Measurements from ENCODE around the gene ACADS.

DNA sequence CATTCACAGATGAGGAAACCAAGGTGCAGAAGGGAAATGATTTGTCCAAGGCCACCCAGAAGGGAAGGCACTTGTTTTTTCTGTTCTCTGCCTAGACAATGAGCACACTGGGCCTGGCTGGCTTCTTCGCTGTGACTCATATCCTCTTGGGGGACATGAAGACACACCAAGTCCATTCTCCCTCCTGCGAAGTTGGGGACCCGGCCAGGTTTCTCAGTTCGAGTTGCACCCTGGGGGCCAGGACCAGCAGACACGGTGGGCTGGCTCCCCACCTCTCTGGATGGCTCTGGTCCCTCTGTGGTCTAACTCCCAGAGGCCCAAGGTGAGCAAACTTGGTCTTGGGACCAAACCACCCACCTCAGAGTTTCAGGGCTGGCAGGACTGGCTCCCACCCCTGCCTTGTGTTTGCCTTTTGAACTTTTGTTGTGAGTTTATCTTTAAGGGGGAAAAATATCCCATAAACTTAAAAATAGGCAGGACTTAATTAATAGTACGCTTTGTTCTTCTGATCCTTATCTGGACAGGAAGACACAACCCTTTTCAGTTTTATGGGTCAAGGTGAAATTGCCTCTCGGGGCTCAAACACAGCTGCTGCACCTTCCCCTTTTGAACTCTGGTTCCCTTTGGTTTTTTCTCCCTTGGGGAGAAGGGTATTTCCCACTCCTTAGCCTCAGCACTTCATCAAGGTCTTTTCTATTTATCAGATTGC lies 47.7 kb upstream of the ACADS start:
- no peak for TF ChIP-seq POLR2A (IDR thresholded peaks at IDR 0.05; ENCODE audit: low read depth, low read length)
- TF ChIP-seq POLR2AphosphoS5 (IDR thresholded peaks at IDR 0.05; ENCODE audit: low read depth, low read length): no peak
- TF ChIP-seq TAF1 (IDR thresholded peaks at IDR 0.05; ENCODE audit: low read depth, low read length): no peak
- TF ChIP-seq SPI1 (IDR thresholded peaks at IDR 0.05; ENCODE audit: low read depth, low read length): no peak
- TF ChIP-seq PAX5 (IDR thresholded peaks at IDR 0.05; ENCODE audit: insufficient read depth, low read length, severe bottlenecking): no peak
- TF ChIP-seq POU2F2 (IDR thresholded peaks at IDR 0.05; ENCODE audit: low read depth, low read length): no peak
